PC-9 (cell line): ENCODE data around the gene LRP1-AS. TPM values are rescaled to one million over a fixed set of nuclear protein-coding genes. Genes with fewer than 3 reads are reported as not detected.

Source experiments
- BruUV-seq: library from RNA; stranded (reverse); fragments of 400-500 nt; replicated peaks from 2 replicates; lab custom pipeline; 2021; lab: Mats Ljungman, UMichigan
- CTCF ChIA-PET: fragments of 300-600 bp; sonication (Branson Sonifier 250); formaldehyde crosslinking; loops from one replicate; lab custom pipeline; 2022; ENCODE audit warnings: antibody characterized with exemption; lab: Charles Lee
- POLR2A ChIA-PET: fragments of 300-600 bp; sonication (Branson Sonifier 250); formaldehyde crosslinking; loops from one replicate; lab custom pipeline; 2022; ENCODE audit warnings: antibody characterized with exemption; ENCODE audit not compliant: unreplicated experiment; lab: Charles Lee
- DNase-seq, 2 experiments: peaks; one replicate each; pipeline versions ENCODE4 v3.0.0 to v3.0.0-alpha.2; 2015 to 2022; ENCODE audit warnings: mixed read lengths in 1 of 2
- H2AFZ ChIP-seq: fragments of 200-600 bp; sonication (generic); 2 replicates; pipeline ENCODE4 v1.8.1; 2017; ENCODE audit warnings: antibody characterized with exemption
- H3F3A ChIP-seq: fragments of 200-600 bp; sonication (generic); 2 replicates; pipeline ENCODE4 v1.8.1; 2017; ENCODE audit warnings: antibody characterized with exemption, mild to moderate bottlenecking, low read depth; ENCODE audit not compliant: insufficient read depth
- H3K27ac ChIP-seq: fragments of 200-600 bp; sonication (generic); 2 replicates; pipeline ENCODE4 v1.6.1; 2016; ENCODE audit warnings: mixed run types
- H3K27me3 ChIP-seq: fragments of 200-600 bp; sonication (generic); 2 replicates; pipeline ENCODE4 v1.6.1; 2016; ENCODE audit warnings: low read depth, mixed run types; ENCODE audit not compliant: insufficient read depth
- H3K36me3 ChIP-seq: fragments of 200-600 bp; sonication (generic); 2 replicates; pipeline ENCODE4 v1.6.1; 2016; ENCODE audit warnings: low read depth, mixed run types
- H3K4me1 ChIP-seq: fragments of 200-600 bp; sonication (generic); replicated peaks from 2 replicates; pipeline ENCODE4 v1.6.1; 2016; ENCODE audit warnings: mixed run types; ENCODE audit not compliant: insufficient read depth
- H3K4me2 ChIP-seq: fragments of 200-600 bp; sonication (generic); 2 replicates; pipeline ENCODE4 v1.6.1; 2017; ENCODE audit warnings: mixed run types
- H3K4me3 ChIP-seq: fragments of 200-600 bp; sonication (generic); 2 replicates; pipeline ENCODE4 v1.6.1; 2016; ENCODE audit warnings: mixed run types
- H3K79me2 ChIP-seq: fragments of 200-600 bp; sonication (generic); 2 replicates; pipeline ENCODE4 v1.6.1; 2017; ENCODE audit warnings: low read depth, mixed run types
- H3K9me2 ChIP-seq: fragments of 200-600 bp; sonication (generic); 2 replicates; pipeline ENCODE4 v1.8.1; 2017; ENCODE audit warnings: mild to moderate bottlenecking; ENCODE audit not compliant: insufficient read depth
- H3K9me3 ChIP-seq: fragments of 200-600 bp; sonication (generic); 2 replicates; pipeline ENCODE4 v1.8.1; 2016; ENCODE audit warnings: low read depth; ENCODE audit not compliant: insufficient read depth
- H4K20me1 ChIP-seq: fragments of 200-600 bp; sonication (generic); 2 replicates; pipeline ENCODE4 v1.8.1; 2017; ENCODE audit not compliant: insufficient read depth
- EZH2 ChIP-seq: fragments of 200-600 bp; sonication (generic); IDR thresholded peaks from 2 replicates; pipeline ENCODE4 v1.8.0; 2017; ENCODE audit warnings: antibody characterized with exemption, low read depth
- intact Hi-C: fragments of 100-400 bp; cut with micrococcal nuclease; formaldehyde crosslinking; loops from one replicate; pipeline ENCODE4 v1.10.0; 2022; ENCODE audit not compliant: unreplicated experiment
- total RNA-seq: library from RNA; stranded (reverse); gene quantifications from 2 replicates; pipeline ENCODE4 v1.2.3, GENCODE V29; 2021
- TF ChIP-seq, protein P1 (sequence below): fragments of 200-600 bp; sonication (generic); conservative IDR thresholded peaks from 2 replicates; pipeline ENCODE4 v1.6.1; 2017; ENCODE audit warnings: mixed run types, antibody characterized with exemption, mild to moderate bottlenecking, moderate library complexity

The LRP1-AS gene
- total RNA-seq, 1 experiment from 2014 or later: not detected

DNA sequence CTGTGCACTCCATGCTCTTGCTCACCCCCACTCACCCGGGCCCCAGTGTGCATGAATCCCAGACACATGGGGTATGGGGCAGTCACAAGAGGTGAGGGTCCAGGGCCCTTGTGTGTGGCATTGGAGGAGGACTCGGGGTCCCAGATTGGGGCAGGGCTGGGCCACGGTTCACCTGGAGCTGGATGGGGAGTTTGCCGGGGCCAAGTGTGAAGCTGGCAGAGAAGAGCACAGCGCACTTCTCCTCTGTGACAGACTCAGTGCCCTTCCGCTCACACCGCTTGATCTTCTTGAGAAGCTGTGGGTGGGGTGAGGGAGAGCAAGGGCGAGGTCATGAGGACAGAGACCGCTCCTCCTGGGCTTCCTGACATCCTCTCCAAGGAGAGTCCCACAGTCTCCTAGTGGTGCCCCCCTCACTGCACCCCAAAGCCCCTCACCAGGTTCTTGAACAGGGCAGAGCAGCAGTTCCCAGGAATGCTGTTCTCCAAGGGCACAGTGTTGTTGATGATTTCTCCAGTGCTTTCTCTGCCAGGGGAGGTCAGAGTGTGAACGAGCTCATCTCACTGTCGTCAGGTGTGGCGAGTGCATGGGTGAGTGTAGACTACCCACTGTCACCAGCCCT lies 43.0 kb downstream of the LRP1-AS start:
- H3K36me3 ChIP-seq: peaks cover 10% of the 10 kb centered on the region; the same call in 1 of the 2 replicates
- TF ChIP-seq, protein P1, sequence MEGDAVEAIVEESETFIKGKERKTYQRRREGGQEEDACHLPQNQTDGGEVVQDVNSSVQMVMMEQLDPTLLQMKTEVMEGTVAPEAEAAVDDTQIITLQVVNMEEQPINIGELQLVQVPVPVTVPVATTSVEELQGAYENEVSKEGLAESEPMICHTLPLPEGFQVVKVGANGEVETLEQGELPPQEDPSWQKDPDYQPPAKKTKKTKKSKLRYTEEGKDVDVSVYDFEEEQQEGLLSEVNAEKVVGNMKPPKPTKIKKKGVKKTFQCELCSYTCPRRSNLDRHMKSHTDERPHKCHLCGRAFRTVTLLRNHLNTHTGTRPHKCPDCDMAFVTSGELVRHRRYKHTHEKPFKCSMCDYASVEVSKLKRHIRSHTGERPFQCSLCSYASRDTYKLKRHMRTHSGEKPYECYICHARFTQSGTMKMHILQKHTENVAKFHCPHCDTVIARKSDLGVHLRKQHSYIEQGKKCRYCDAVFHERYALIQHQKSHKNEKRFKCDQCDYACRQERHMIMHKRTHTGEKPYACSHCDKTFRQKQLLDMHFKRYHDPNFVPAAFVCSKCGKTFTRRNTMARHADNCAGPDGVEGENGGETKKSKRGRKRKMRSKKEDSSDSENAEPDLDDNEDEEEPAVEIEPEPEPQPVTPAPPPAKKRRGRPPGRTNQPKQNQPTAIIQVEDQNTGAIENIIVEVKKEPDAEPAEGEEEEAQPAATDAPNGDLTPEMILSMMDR: no peak
- no peak for TF ChIP-seq EZH2
- H4K20me1 ChIP-seq: no peaks in the 10 kb centered on the region
- no peaks in the 10 kb centered on the region for H3K9me3 ChIP-seq
- no peak for DNase-seq
- no peak overlapping the region for H3K27ac ChIP-seq
- intact Hi-C loops: no loop called here
- no peak overlapping the region for H2AFZ ChIP-seq
- no peak overlapping the region for H3K4me2 ChIP-seq
- 0 out of 2 replicates have a peak, but pooled peaks cover 5% of the 10 kb centered on the region for H3F3A ChIP-seq
- BruUV-seq: no TSS peak
- POLR2A ChIA-PET: no interaction called here
- no peaks in the 10 kb centered on the region for H3K9me2 ChIP-seq
- CTCF ChIA-PET: no interaction called here
- peaks cover 2% of the 10 kb centered on the region; the same call in 1 of the 2 replicates for H3K79me2 ChIP-seq
- no peak overlapping the region for H3K4me3 ChIP-seq
- peaks cover 2% of the 10 kb centered on the region; the same call in 1 of the 2 replicates for H3K4me1 ChIP-seq
- H3K27me3 ChIP-seq: no peaks in the 10 kb centered on the region

- no peaks in the 10 kb centered on the region for H3K27me3 ChIP-seq
- CTCF ChIA-PET: no interaction called here
- BruUV-seq: no TSS peak
- H3K36me3 ChIP-seq: peaks cover 11% of the 10 kb centered on the region; the same call in 1 of the 2 replicates
- H3K4me3 ChIP-seq: no peak overlapping the region
- H3K4me2 ChIP-seq: no peak overlapping the region
- no peak for DNase-seq
- intact Hi-C loops: no loop called here
- H3K9me3 ChIP-seq: no peaks in the 10 kb centered on the region
- no peaks in the 10 kb centered on the region for H3K4me1 ChIP-seq
- 0 out of 2 replicates have a peak, but pooled peaks cover 5% of the 10 kb centered on the region for H3F3A ChIP-seq
- no peak for TF ChIP-seq EZH2
- TF ChIP-seq, protein P1: no peak
- no peaks in the 10 kb centered on the region for H4K20me1 ChIP-seq
- H3K79me2 ChIP-seq: no peaks in the 10 kb centered on the region
- no peak overlapping the region for H2AFZ ChIP-seq
- POLR2A ChIA-PET: no interaction called here
- H3K9me2 ChIP-seq: no peaks in the 10 kb centered on the region
- no peak overlapping the region for H3K27ac ChIP-seq
These were observed 43.6 kb downstream of the LRP1-AS start for GRCh38 chr12:57103856-57104255.

GRCh38 chr12:57101892-57102695 lies 45.3 kb downstream of the LRP1-AS start:
- H3K4me3 ChIP-seq: no peak overlapping the region
- intact Hi-C loops: no loop called here
- ChIA-PET CTCF (no interaction called here), POLR2A (interaction anchor here (0.6 kb wide), 2 partner anchors 9 to 81 kb away, joined by 8 to 11 read pairs; no protein-coding TSS in a partner anchor)
- H4K20me1 ChIP-seq: no peaks in the 10 kb centered on the region
- no peaks in the 10 kb centered on the region for H3K79me2 ChIP-seq
- H3K36me3 ChIP-seq: peaks cover 7% of the 10 kb centered on the region; the same call in 1 of the 2 replicates
- no peaks in the 10 kb centered on the region for H3K9me3 ChIP-seq
- no peaks in the 10 kb centered on the region for H3K4me1 ChIP-seq
- H3K9me2 ChIP-seq: no peaks in the 10 kb centered on the region
- BruUV-seq: no TSS peak
- 0 out of 2 replicates have a peak, but pooled peaks cover 5% of the 10 kb centered on the region for H3F3A ChIP-seq
- no peak overlapping the region for H3K4me2 ChIP-seq
- H2AFZ ChIP-seq: no peak overlapping the region
- no peak overlapping the region for H3K27ac ChIP-seq
- TF ChIP-seq, protein P1: no peak
- TF ChIP-seq EZH2: no peak
- H3K27me3 ChIP-seq: no peaks in the 10 kb centered on the region
- DNase-seq: no peak
